ENCODE results near the gene SMARCE1. TPM values are rescaled to one million over a fixed set of nuclear protein-coding genes. Genes with fewer than 3 reads are reported as not detected.

SMARCE1 gene
- total and polyA plus RNA-seq, 8 donors, result 27.5 to 125 (median 86.3) TPM

DNA sequence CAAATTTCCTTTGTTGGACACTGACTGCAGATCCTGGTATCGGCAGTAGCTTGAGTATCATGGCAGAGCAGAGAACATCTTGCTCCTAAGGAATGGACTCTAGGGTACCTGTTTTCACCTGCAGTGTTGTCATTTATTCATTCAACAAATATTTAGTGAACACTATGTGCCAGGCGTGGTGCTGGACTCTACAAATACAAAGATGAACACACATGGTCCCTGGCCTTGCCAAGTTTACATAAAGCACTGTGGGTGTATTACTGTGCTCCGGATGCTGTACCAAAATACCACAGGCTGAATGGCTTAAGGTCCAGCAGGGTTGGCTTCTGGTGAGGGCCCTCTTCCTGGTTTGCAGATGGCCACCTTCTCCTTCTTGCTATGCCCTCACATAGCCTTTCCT lies 68.1 kb downstream of the SMARCE1 start:
- WGBS, 5 donors, result 71 to 84% (median 76%) methylated on average over 3 of the region's 3 CpGs
- Histone ChIP-seq H3K27me3 (no peaks in the 10 kb centered on the region), H3K36me3 (no peaks in the 10 kb centered on the region), H3K4me3 (no peak overlapping the region), H3K27ac (no peak overlapping the region), H3K4me1 (peaks cover 0 to 10% (median 0%) of the 10 kb centered on the region in 4 donors), H3K9me3 (peaks cover 0 to 7% (median 2%) of the 10 kb centered on the region in 4 donors)
- intact Hi-C loops (cut with DNase I; ENCODE audit: low total_unique reads), result no loop called here
- DNase-seq, result no peak
- TF ChIP-seq, protein P1, sequence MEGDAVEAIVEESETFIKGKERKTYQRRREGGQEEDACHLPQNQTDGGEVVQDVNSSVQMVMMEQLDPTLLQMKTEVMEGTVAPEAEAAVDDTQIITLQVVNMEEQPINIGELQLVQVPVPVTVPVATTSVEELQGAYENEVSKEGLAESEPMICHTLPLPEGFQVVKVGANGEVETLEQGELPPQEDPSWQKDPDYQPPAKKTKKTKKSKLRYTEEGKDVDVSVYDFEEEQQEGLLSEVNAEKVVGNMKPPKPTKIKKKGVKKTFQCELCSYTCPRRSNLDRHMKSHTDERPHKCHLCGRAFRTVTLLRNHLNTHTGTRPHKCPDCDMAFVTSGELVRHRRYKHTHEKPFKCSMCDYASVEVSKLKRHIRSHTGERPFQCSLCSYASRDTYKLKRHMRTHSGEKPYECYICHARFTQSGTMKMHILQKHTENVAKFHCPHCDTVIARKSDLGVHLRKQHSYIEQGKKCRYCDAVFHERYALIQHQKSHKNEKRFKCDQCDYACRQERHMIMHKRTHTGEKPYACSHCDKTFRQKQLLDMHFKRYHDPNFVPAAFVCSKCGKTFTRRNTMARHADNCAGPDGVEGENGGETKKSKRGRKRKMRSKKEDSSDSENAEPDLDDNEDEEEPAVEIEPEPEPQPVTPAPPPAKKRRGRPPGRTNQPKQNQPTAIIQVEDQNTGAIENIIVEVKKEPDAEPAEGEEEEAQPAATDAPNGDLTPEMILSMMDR (IDR thresholded peaks at IDR 0.05), result no peak
- TF ChIP-seq EP300 (IDR thresholded peaks at IDR 0.05) (no peak), POLR2AphosphoS5 (IDR thresholded peaks at IDR 0.05) (no peak)

DNA sequence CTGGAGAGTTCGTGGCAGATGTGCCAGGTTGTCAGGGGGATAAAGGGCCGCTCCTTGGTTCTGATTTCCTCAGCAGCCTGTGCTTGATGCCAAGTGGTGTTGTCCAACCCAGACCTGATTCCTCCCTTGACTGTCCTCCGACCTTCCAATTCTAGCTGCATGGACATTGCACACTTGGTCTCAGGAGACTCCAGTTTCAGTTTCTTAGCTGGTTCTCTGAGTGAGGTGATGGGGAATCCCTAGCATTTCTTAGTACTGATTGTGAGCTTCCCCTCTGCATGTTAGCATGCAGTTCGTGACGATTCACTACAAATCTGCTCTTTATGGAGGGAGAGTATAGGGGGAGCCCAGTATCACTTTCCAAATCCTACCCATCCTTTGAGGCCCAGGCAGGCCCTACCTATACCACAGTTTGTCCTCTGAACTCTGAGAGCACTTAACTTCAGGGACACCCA lies 70.0 kb downstream of the SMARCE1 start:
- peak in 1 of 2 donors; percentile 20 for DNase-seq
- Histone ChIP-seq H3K9me3 (peaks cover 0 to 20% (median 8%) of the 10 kb centered on the region in 4 donors), H3K27me3 (no peaks in the 10 kb centered on the region), H3K4me3 (no peak overlapping the region), H3K27ac (no peak overlapping the region), H3K36me3 (no peaks in the 10 kb centered on the region), H3K4me1 (peaks cover 0 to 10% (median 0%) of the 10 kb centered on the region in 4 donors)
- 74 to 88% (median 81%) methylated on average over 5 of the region's 5 CpGs for WGBS, 5 donors
- TF ChIP-seq POLR2A (IDR thresholded peaks at IDR 0.05) (no peak), EP300 (IDR thresholded peaks at IDR 0.05) (no peak), POLR2AphosphoS5 (IDR thresholded peaks at IDR 0.05) (no peak)
- TF ChIP-seq, protein P1 (IDR thresholded peaks at IDR 0.05), result no peak
- intact Hi-C loops (cut with DNase I; ENCODE audit: low total_unique reads), result no loop called here

DNA sequence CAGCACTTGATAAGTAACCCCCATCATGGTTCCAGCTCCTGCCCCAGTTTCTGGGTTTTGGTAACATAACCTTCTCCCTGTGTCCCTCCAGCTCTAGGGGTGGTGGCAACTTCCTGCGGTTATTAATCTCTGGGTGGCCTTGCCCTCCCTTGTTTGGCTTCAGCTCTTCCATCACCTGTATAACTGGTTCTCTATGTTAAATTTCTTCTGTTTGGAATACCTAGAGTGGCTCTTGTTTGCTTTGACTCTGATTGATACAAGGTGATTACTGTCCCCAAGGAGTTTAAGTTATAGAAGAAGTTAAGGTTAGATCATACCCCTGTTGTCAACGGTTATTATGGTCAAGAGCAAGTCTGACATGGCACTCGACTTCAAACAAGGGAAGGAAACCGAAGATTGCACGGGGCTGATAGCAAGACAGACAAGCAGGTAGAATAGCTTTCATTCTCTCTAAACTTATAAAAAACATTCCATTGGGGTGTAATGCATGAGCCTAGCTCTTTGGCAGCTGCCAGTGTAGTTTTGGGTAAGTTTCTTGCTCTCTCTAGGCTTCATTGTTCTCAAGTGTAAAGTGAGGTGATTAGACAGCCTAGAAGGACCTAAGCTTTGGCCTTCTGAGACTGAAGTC lies 71.4 kb downstream of the SMARCE1 start:
- TF ChIP-seq EP300 (IDR thresholded peaks at IDR 0.05) (no peak), POLR2A (IDR thresholded peaks at IDR 0.05) (no peak), POLR2AphosphoS5 (IDR thresholded peaks at IDR 0.05) (no peak)
- TF ChIP-seq, protein P1 (IDR thresholded peaks at IDR 0.05), result no peak
- peak in 1 of 2 donors; percentile 12 for DNase-seq
- Histone ChIP-seq H3K4me3 (no peak overlapping the region), H3K4me1 (no peaks in the 10 kb centered on the region), H3K9me3 (peaks cover 0 to 20% (median 8%) of the 10 kb centered on the region in 4 donors), H3K27ac (no peak overlapping the region), H3K36me3 (no peaks in the 10 kb centered on the region), H3K27me3 (no peaks in the 10 kb centered on the region)
- 33 to 69% (median 54%) methylated on average over 5 of the region's 5 CpGs for WGBS, 5 donors
- intact Hi-C loops (cut with DNase I; ENCODE audit: low total_unique reads), result no loop called here

Other genes with a start within 250 kb of the SMARCE1 start
- 100 to 1,000 TPM in 1 of 5 donors, 10 to 100 TPM in 2, 1 to 10 TPM in 2; 8.0 to 129 (median 17.2) TPM for gene TOP2A, start 229.9 kb downstream of the SMARCE1 start, total RNA-seq
- gene TOP2A, start 229.9 kb downstream of the SMARCE1 start, polyA plus RNA-seq, result 10 to 100 TPM in 1 of 3 donors, 1 to 10 TPM in 2; 1.2 to 27.3 (median 9.1) TPM
- gene IGFBP4, start 204.4 kb downstream of the SMARCE1 start, total RNA-seq, result 100 to 1,000 TPM in 4 of 5 donors, 10 to 100 TPM in 1; 71.2 to 658 (median 186) TPM
- gene IGFBP4, start 204.4 kb downstream of the SMARCE1 start, polyA plus RNA-seq, result 100 to 1,000 TPM in 2 of 3 donors, 10 to 100 TPM in 1; 77.3 to 175 (median 138) TPM
- gene TNS4, start 146.2 kb downstream of the SMARCE1 start, total RNA-seq, result 1 to 10 TPM in 1 of 5 donors, under 1 TPM in 3, not detected in 1; 0.18 to 3.5 (median 0.59) TPM
- gene TNS4, start 146.2 kb downstream of the SMARCE1 start, polyA plus RNA-seq, result 10 to 100 TPM in 1 of 3 donors, under 1 TPM in 1, not detected in 1; 0.62 to 23.2 TPM
- 1 to 10 TPM in 1 of 5 donors, not detected in 4; 3.1 TPM for gene CCR7, start 82.3 kb downstream of the SMARCE1 start, total RNA-seq
- 1 to 10 TPM in 1 of 3 donors, under 1 TPM in 1, not detected in 1; 0.92 to 1.4 TPM for gene CCR7, start 82.3 kb downstream of the SMARCE1 start, polyA plus RNA-seq
- gene KRT222, start 17.4 kb upstream of the SMARCE1 start, total RNA-seq, result 1 to 10 TPM in 1 of 5 donors, not detected in 4; 2.8 TPM
- 1 to 10 TPM in 1 of 3 donors, under 1 TPM in 2; 0.33 to 1.1 (median 0.61) TPM for gene KRT222, start 17.4 kb upstream of the SMARCE1 start, polyA plus RNA-seq
- gene KRT24, start 55.9 kb upstream of the SMARCE1 start, total RNA-seq, result 1 to 10 TPM in 1 of 5 donors, under 1 TPM in 1, not detected in 3; 0.58 to 1.8 TPM
- 10 to 100 TPM in 1 of 3 donors, under 1 TPM in 1, not detected in 1; 0.56 to 30.4 TPM for gene KRT24, start 55.9 kb upstream of the SMARCE1 start, polyA plus RNA-seq
- not detected for gene KRT25, start 107.5 kb upstream of the SMARCE1 start, total RNA-seq
- not detected for gene KRT25, start 107.5 kb upstream of the SMARCE1 start, polyA plus RNA-seq
- gene KRT26, start 124.4 kb upstream of the SMARCE1 start, total RNA-seq, result not detected
- not detected for gene KRT26, start 124.4 kb upstream of the SMARCE1 start, polyA plus RNA-seq
- not detected for gene KRT27, start 134.7 kb upstream of the SMARCE1 start, total RNA-seq
- not detected for gene KRT27, start 134.7 kb upstream of the SMARCE1 start, polyA plus RNA-seq
- gene KRT28, start 152.1 kb upstream of the SMARCE1 start, total RNA-seq, result not detected
- gene KRT28, start 152.1 kb upstream of the SMARCE1 start, polyA plus RNA-seq, result not detected
- gene KRT10, start 174.8 kb upstream of the SMARCE1 start, total RNA-seq, result 10 to 100 TPM in 1 of 5 donors, 1 to 10 TPM in 3, under 1 TPM in 1; 0.58 to 25.4 (median 2.9) TPM
- gene KRT10, start 174.8 kb upstream of the SMARCE1 start, polyA plus RNA-seq, result 10 to 100 TPM; 46.1 to 49.0 (median 47.7) TPM
- 10 to 100 TPM in 2 of 5 donors, 1 to 10 TPM in 1, not detected in 2; 1.1 to 57.6 (median 14.0) TPM for gene KRT12, start 219.4 kb upstream of the SMARCE1 start, total RNA-seq
- gene KRT12, start 219.4 kb upstream of the SMARCE1 start, polyA plus RNA-seq, result under 1 TPM in 1 of 3 donors, not detected in 2; 0.61 TPM
- gene KRT20, start 237.4 kb upstream of the SMARCE1 start, total RNA-seq, result 100 to 1,000 TPM in 2 of 5 donors, 10 to 100 TPM in 1, not detected in 2; 72.0 to 121 (median 101) TPM
- gene KRT20, start 237.4 kb upstream of the SMARCE1 start, polyA plus RNA-seq, result 100 to 1,000 TPM in 1 of 3 donors, 1 to 10 TPM in 2; 3.9 to 370 (median 4.4) TPM

Measured in stomach (tissue), 9 donors.